ENCODE results near the gene SLC24A3. TPM values are rescaled to one million over a fixed set of nuclear protein-coding genes. Genes with fewer than 3 reads are reported as not detected.

Gene SLC24A3
- polyA plus RNA-seq, 4 donors, result 1.6 to 4.0 (median 3.8) TPM; not detected in 1

- Histone ChIP-seq H3K4me1 (ENCODE audit: control insufficient read depth in 3 of 3, insufficient read depth in 2 of 3, low read depth in 1 of 3, low read length in 2 of 3) (no peaks in the 10 kb centered on the region), H3K27ac (ENCODE audit: low read depth in 1 of 3, low read length in 2 of 3) (no peak overlapping the region), H3K27me3 (ENCODE audit: control insufficient read depth in 3 of 3, insufficient read depth in 3 of 3, low read length in 3 of 3) (no peaks in the 10 kb centered on the region), H3K4me3 (ENCODE audit: low read depth in 1 of 3, low read length in 3 of 3) (no peak overlapping the region), H3K9me3 (ENCODE audit: control insufficient read depth in 2 of 2, insufficient read depth in 1 of 2, low read depth in 1 of 2, low read length in 1 of 2) (no peaks in the 10 kb centered on the region), H3K36me3 (ENCODE audit: control insufficient read depth in 3 of 3, insufficient read depth in 2 of 3, low read depth in 1 of 3, low read length in 3 of 3) (peaks cover 0 to 2% (median 0%) of the 10 kb centered on the region in 3 donors)
- DNase-seq, result peak; percentile 10 to 36
- WGBS, 3 donors, result 14 to 43% (median 16%) methylated on average over 3 of the region's 3 CpGs
- no peak for FAIRE-seq
Observed at GRCh38 chr20:19512886-19513677, 300.6 kb downstream of the SLC24A3 start.

- Histone ChIP-seq H3K36me3 (ENCODE audit: control insufficient read depth in 3 of 3, insufficient read depth in 2 of 3, low read depth in 1 of 3, low read length in 3 of 3) (no peaks in the 10 kb centered on the region), H3K27me3 (ENCODE audit: control insufficient read depth in 3 of 3, insufficient read depth in 3 of 3, low read length in 3 of 3) (no peaks in the 10 kb centered on the region), H3K4me1 (ENCODE audit: control insufficient read depth in 3 of 3, insufficient read depth in 2 of 3, low read depth in 1 of 3, low read length in 2 of 3) (no peaks in the 10 kb centered on the region), H3K27ac (ENCODE audit: low read depth in 1 of 3, low read length in 2 of 3) (no peak overlapping the region), H3K9me3 (ENCODE audit: control insufficient read depth in 2 of 2, insufficient read depth in 1 of 2, low read depth in 1 of 2, low read length in 1 of 2) (no peaks in the 10 kb centered on the region), H3K4me3 (ENCODE audit: low read depth in 1 of 3, low read length in 3 of 3) (no peak overlapping the region)
- 72 to 85% (median 77%) methylated on average over 6 of the region's 6 CpGs for WGBS, 3 donors
- no peak for DNase-seq
- no peak for FAIRE-seq
Observed at GRCh38 chr20:19515074-19515473, 302.6 kb downstream of the SLC24A3 start.

GRCh38 chr20:19519466-19519865 is 307.0 kb downstream of the SLC24A3 start:
- Histone ChIP-seq H3K9me3 (ENCODE audit: control insufficient read depth in 2 of 2, insufficient read depth in 1 of 2, low read depth in 1 of 2, low read length in 1 of 2) (no peaks in the 10 kb centered on the region), H3K27me3 (ENCODE audit: control insufficient read depth in 3 of 3, insufficient read depth in 3 of 3, low read length in 3 of 3) (no peaks in the 10 kb centered on the region), H3K27ac (ENCODE audit: low read depth in 1 of 3, low read length in 2 of 3) (no peak overlapping the region), H3K4me3 (ENCODE audit: low read depth in 1 of 3, low read length in 3 of 3) (no peak overlapping the region), H3K4me1 (ENCODE audit: control insufficient read depth in 3 of 3, insufficient read depth in 2 of 3, low read depth in 1 of 3, low read length in 2 of 3) (no peaks in the 10 kb centered on the region), H3K36me3 (ENCODE audit: control insufficient read depth in 3 of 3, insufficient read depth in 2 of 3, low read depth in 1 of 3, low read length in 3 of 3) (no peaks in the 10 kb centered on the region)
- FAIRE-seq, result no peak
- DNase-seq, result no peak
- 43 to 85% (median 80%) methylated on average over 1 of the region's 1 CpG for WGBS, 3 donors

DNA sequence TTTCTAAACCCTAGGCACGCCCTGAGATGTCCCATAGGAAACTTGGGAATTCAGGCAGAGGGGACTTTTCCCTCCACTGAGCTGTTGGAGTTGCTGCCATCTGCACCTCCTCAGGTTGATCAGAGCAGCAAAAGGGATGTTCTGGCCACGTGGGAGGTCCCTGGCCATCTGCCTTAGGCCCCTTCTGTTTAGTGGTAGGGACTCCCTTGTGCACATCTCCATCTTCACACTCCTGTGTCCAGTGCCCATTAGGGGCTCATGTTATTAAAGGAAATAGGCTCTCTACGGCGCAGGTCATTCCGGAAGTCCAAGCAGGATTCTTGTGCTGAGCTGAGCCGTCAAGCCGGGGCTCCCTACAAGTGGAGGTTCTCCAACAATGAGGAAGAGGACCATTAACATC is 307.8 kb downstream of the SLC24A3 start:
- FAIRE-seq (no peak), DNase-seq (no peak)
- no peak overlapping the region for H3K27ac ChIP-seq (ENCODE audit: low read depth in 1 of 3, low read length in 2 of 3)
- H3K9me3 ChIP-seq (ENCODE audit: control insufficient read depth in 2 of 2, insufficient read depth in 1 of 2, low read depth in 1 of 2, low read length in 1 of 2), result no peaks in the 10 kb centered on the region
- H3K4me1 ChIP-seq (ENCODE audit: control insufficient read depth in 3 of 3, insufficient read depth in 2 of 3, low read depth in 1 of 3, low read length in 2 of 3), result no peaks in the 10 kb centered on the region
- H3K27me3 ChIP-seq (ENCODE audit: control insufficient read depth in 3 of 3, insufficient read depth in 3 of 3, low read length in 3 of 3), result no peaks in the 10 kb centered on the region
- no peak overlapping the region for H3K4me3 ChIP-seq (ENCODE audit: low read depth in 1 of 3, low read length in 3 of 3)
- H3K36me3 ChIP-seq (ENCODE audit: control insufficient read depth in 3 of 3, insufficient read depth in 2 of 3, low read depth in 1 of 3, low read length in 3 of 3), result no peaks in the 10 kb centered on the region
- WGBS, 3 donors, result 82 to 89% (median 85%) methylated on average over 7 of the region's 7 CpGs

- Histone ChIP-seq H3K4me1 (ENCODE audit: control insufficient read depth in 3 of 3, insufficient read depth in 2 of 3, low read depth in 1 of 3, low read length in 2 of 3) (no peaks in the 10 kb centered on the region), H3K36me3 (ENCODE audit: control insufficient read depth in 3 of 3, insufficient read depth in 2 of 3, low read depth in 1 of 3, low read length in 3 of 3) (no peaks in the 10 kb centered on the region), H3K4me3 (ENCODE audit: low read depth in 1 of 3, low read length in 3 of 3) (no peak overlapping the region), H3K9me3 (ENCODE audit: control insufficient read depth in 2 of 2, insufficient read depth in 1 of 2, low read depth in 1 of 2, low read length in 1 of 2) (no peaks in the 10 kb centered on the region), H3K27me3 (ENCODE audit: control insufficient read depth in 3 of 3, insufficient read depth in 3 of 3, low read length in 3 of 3) (no peaks in the 10 kb centered on the region), H3K27ac (ENCODE audit: low read depth in 1 of 3, low read length in 2 of 3) (no peak overlapping the region)
- 63 to 83% (median 69%) methylated on average over 9 of the region's 9 CpGs for WGBS, 3 donors
- FAIRE-seq (no peak), DNase-seq (no peak)
Observed at GRCh38 chr20:19522071-19522801, 309.8 kb downstream of the SLC24A3 start.

- WGBS, 3 donors, result 54 to 74% (median 69%) methylated on average over 4 of the region's 4 CpGs
- Histone ChIP-seq H3K4me3 (ENCODE audit: low read depth in 1 of 3, low read length in 3 of 3) (no peak overlapping the region), H3K27ac (ENCODE audit: low read depth in 1 of 3, low read length in 2 of 3) (no peak overlapping the region), H3K9me3 (ENCODE audit: control insufficient read depth in 2 of 2, insufficient read depth in 1 of 2, low read depth in 1 of 2, low read length in 1 of 2) (no peaks in the 10 kb centered on the region), H3K36me3 (ENCODE audit: control insufficient read depth in 3 of 3, insufficient read depth in 2 of 3, low read depth in 1 of 3, low read length in 3 of 3) (no peaks in the 10 kb centered on the region), H3K27me3 (ENCODE audit: control insufficient read depth in 3 of 3, insufficient read depth in 3 of 3, low read length in 3 of 3) (no peaks in the 10 kb centered on the region), H3K4me1 (ENCODE audit: control insufficient read depth in 3 of 3, insufficient read depth in 2 of 3, low read depth in 1 of 3, low read length in 2 of 3) (no peaks in the 10 kb centered on the region)
- no peak for DNase-seq
- no peak for FAIRE-seq
Observed at GRCh38 chr20:19522836-19523590, 310.6 kb downstream of the SLC24A3 start.

GRCh38 chr20:19524691-19525090 is 312.2 kb downstream of the SLC24A3 start:
- 53 to 79% (median 79%) methylated on average over 1 of the region's 1 CpG for WGBS, 3 donors
- Histone ChIP-seq H3K4me1 (ENCODE audit: control insufficient read depth in 3 of 3, insufficient read depth in 2 of 3, low read depth in 1 of 3, low read length in 2 of 3) (no peaks in the 10 kb centered on the region), H3K27me3 (ENCODE audit: control insufficient read depth in 3 of 3, insufficient read depth in 3 of 3, low read length in 3 of 3) (no peaks in the 10 kb centered on the region), H3K36me3 (ENCODE audit: control insufficient read depth in 3 of 3, insufficient read depth in 2 of 3, low read depth in 1 of 3, low read length in 3 of 3) (no peaks in the 10 kb centered on the region), H3K4me3 (ENCODE audit: low read depth in 1 of 3, low read length in 3 of 3) (no peak overlapping the region), H3K27ac (ENCODE audit: low read depth in 1 of 3, low read length in 2 of 3) (no peak overlapping the region), H3K9me3 (ENCODE audit: control insufficient read depth in 2 of 2, insufficient read depth in 1 of 2, low read depth in 1 of 2, low read length in 1 of 2) (no peaks in the 10 kb centered on the region)
- FAIRE-seq, result no peak
- DNase-seq, result no peak

DNA sequence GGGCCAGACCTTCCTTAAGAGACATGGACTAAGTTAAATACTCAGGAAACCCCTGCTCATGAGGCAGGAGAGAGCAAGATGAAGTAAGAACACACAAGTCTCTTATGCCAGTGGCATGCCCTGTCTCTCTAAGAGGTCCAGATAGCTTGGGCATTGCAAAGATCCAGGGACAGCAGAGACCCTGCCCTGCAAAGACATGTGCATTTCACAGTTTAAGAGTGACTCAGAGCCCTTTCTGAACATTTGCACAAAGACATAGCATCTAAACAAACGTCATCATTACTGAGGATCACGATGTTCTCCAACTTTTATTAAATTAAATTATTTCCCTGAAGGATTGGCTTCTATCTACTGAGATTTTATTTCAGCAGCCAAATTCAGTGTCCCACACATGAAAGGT is 315.1 kb downstream of the SLC24A3 start:
- Histone ChIP-seq H3K4me3 (ENCODE audit: low read depth in 1 of 3, low read length in 3 of 3) (no peak overlapping the region), H3K27ac (ENCODE audit: low read depth in 1 of 3, low read length in 2 of 3) (peak overlapping the region in 1 of 3 donors; percentile 17), H3K4me1 (ENCODE audit: control insufficient read depth in 3 of 3, insufficient read depth in 2 of 3, low read depth in 1 of 3, low read length in 2 of 3) (no peaks in the 10 kb centered on the region), H3K9me3 (ENCODE audit: control insufficient read depth in 2 of 2, insufficient read depth in 1 of 2, low read depth in 1 of 2, low read length in 1 of 2) (no peaks in the 10 kb centered on the region), H3K36me3 (ENCODE audit: control insufficient read depth in 3 of 3, insufficient read depth in 2 of 3, low read depth in 1 of 3, low read length in 3 of 3) (no peaks in the 10 kb centered on the region), H3K27me3 (ENCODE audit: control insufficient read depth in 3 of 3, insufficient read depth in 3 of 3, low read length in 3 of 3) (no peaks in the 10 kb centered on the region)
- FAIRE-seq (no peak), DNase-seq (no peak)
- 78 to 80% (median 80%) methylated on average over 2 of the region's 2 CpGs for WGBS, 3 donors
